H1 (cell line): ENCODE data around the gene FRZB. TPM values are rescaled to one million over a fixed set of nuclear protein-coding genes. Genes with fewer than 3 reads are reported as not detected.

Experiments used
- CTCF ChIA-PET: fragments of 300-600 bp; sonication (Branson Sonifier 250); formaldehyde crosslinking; loops from one replicate; lab custom pipeline; 2021; ENCODE audit not compliant: partially characterized antibody; lab: Charles Lee
- POLR2A ChIA-PET: fragments of 300-600 bp; sonication (Branson Sonifier 250); formaldehyde crosslinking; loops from one replicate; lab custom pipeline; 2021; ENCODE audit warnings: inconsistent platforms; ENCODE audit not compliant: partially characterized antibody; lab: Charles Lee
- DNase-seq, 2 experiments: peaks; one replicate each; pipeline versions ENCODE4 v3.0.0 to v3.0.0-alpha.2; 2010 to 2022; ENCODE audit warnings: low spot score in 2 of 2, low read depth in 1 of 2, mixed read lengths in 1 of 2
- FAIRE-seq: peaks from 2 replicates; lab custom pipeline; 2011; peaks lifted over from hg19 to GRCh38; lab: Jason Lieb, UNC
- H2AFZ ChIP-seq: 2 replicates; pipeline ENCODE4 v1.8.1; 2012; ENCODE audit warnings: low read length, inconsistent platforms
- H2AK5ac ChIP-seq: 2 replicates; pipeline ENCODE4 v1.6.1; 2013; ENCODE audit warnings: low read depth, low read length
- H2BK120ac ChIP-seq: replicated peaks from 2 replicates; pipeline ENCODE3; 2013; ENCODE audit warnings: low read depth, low read length, inconsistent platforms
- H2BK12ac ChIP-seq: 2 replicates; pipeline ENCODE4 v1.6.1; 2013; ENCODE audit warnings: low read depth, low read length
- H2BK15ac ChIP-seq: 2 replicates; pipeline ENCODE4 v1.6.1; 2013; ENCODE audit warnings: low read length
- H2BK20ac ChIP-seq: 2 replicates; pipeline ENCODE4 v1.6.1; 2013; ENCODE audit warnings: low read length
- H2BK5ac ChIP-seq: 2 replicates; pipeline ENCODE4 v1.6.1; 2013; ENCODE audit warnings: low read depth, low read length
- H3K14ac ChIP-seq: 2 replicates; pipeline ENCODE4 v1.6.1; 2013; ENCODE audit warnings: inconsistent platforms; ENCODE audit not compliant: insufficient read length
- H3K18ac ChIP-seq: 2 replicates; pipeline ENCODE4 v1.6.1; 2013; ENCODE audit warnings: low read length; ENCODE audit errors: extremely low read depth
- H3K23ac ChIP-seq: 2 replicates; pipeline ENCODE4 v1.6.1; 2013; ENCODE audit warnings: inconsistent platforms; ENCODE audit not compliant: insufficient read length
- H3K23me2 ChIP-seq: 2 replicates; pipeline ENCODE4 v1.6.1; 2013; ENCODE audit warnings: low read depth, low read length
- H3K27ac ChIP-seq: 2 replicates; pipeline ENCODE4 v1.6.1; 2011; ENCODE audit warnings: low read depth, low read length, inconsistent platforms
- H3K27me3 ChIP-seq, 4 experiments: replicated peaks in 1 of 4; 1 replicate in 1 of 4; 2 replicates in 3 of 4; pipeline versions ENCODE4 v1.6.1 to v1.8.1; 2011 to 2013; ENCODE audit warnings: low read length in 3 of 4, mild to moderate bottlenecking in 3 of 4, inconsistent platforms in 2 of 4, mixed read lengths in 2 of 4, moderate library complexity in 1 of 4; ENCODE audit not compliant: control insufficient read depth in 3 of 4, insufficient read depth in 3 of 4; ENCODE audit errors: extremely low read depth in 1 of 4
- H3K36me3 ChIP-seq, 4 experiments: 2 replicates each; pipeline versions ENCODE4 v1.6.1 to v1.8.1; 2011 to 2013; ENCODE audit warnings: mild to moderate bottlenecking in 4 of 4, low read length in 3 of 4, moderate library complexity in 2 of 4, control low read depth in 1 of 4, inconsistent platforms in 1 of 4; ENCODE audit not compliant: insufficient read depth in 4 of 4, control insufficient read depth in 2 of 4
- H3K4ac ChIP-seq: replicated peaks from 2 replicates; pipeline ENCODE3; 2013; ENCODE audit warnings: low read length, low read depth, mixed read lengths, inconsistent platforms; ENCODE audit not compliant: insufficient read length
- H3K4me1 ChIP-seq, 4 experiments: replicated peaks in 1 of 4; 1 replicate in 1 of 4; 2 replicates in 3 of 4; pipeline versions ENCODE4 v1.6.1 to v1.8.1; 2011 to 2013; ENCODE audit warnings: low read length in 3 of 4, inconsistent platforms in 2 of 4, mixed read lengths in 1 of 4; ENCODE audit not compliant: insufficient read depth in 4 of 4, control insufficient read depth in 3 of 4
- H3K4me2 ChIP-seq, 2 experiments: 2 replicates each; pipeline versions ENCODE4 v1.6.1 to v1.8.1; 2011 to 2013; ENCODE audit warnings: low read depth in 2 of 2, low read length in 2 of 2, control low read depth in 1 of 2, inconsistent platforms in 1 of 2, mild to moderate bottlenecking in 1 of 2; ENCODE audit not compliant: insufficient read depth in 1 of 2
- H3K4me3 ChIP-seq, 4 experiments: fragments of 200-600, 300-600 bp in 1 of 4; sonication (generic), shearing (Covaris generic), sonication (Bioruptor Twin) in 1 of 4; 2 replicates each; pipeline versions ENCODE4 v1.5.1 to v1.8.1; 2011 to 2016; ENCODE audit warnings: low read length in 4 of 4, low read depth in 3 of 4, control low read depth in 2 of 4, inconsistent platforms in 2 of 4, mild to moderate bottlenecking in 2 of 4, mixed read lengths in 1 of 4, moderate library complexity in 1 of 4; ENCODE audit not compliant: insufficient read depth in 2 of 4; ENCODE audit errors: extremely low read depth in 1 of 4
- H3K56ac ChIP-seq: replicated peaks from 2 replicates; pipeline ENCODE3; 2013; ENCODE audit warnings: low read depth, mild to moderate bottlenecking, mixed read lengths, low read length, inconsistent platforms; ENCODE audit not compliant: insufficient read length
- H3K79me1 ChIP-seq: 2 replicates; pipeline ENCODE4 v1.6.1; 2013; ENCODE audit warnings: low read depth, low read length, control low read depth
- H3K79me2 ChIP-seq, 2 experiments: 2 replicates each; pipeline versions ENCODE4 v1.6.1 to v1.8.1; 2012 to 2013; ENCODE audit warnings: low read length in 2 of 2, mild to moderate bottlenecking in 2 of 2, inconsistent platforms in 1 of 2; ENCODE audit not compliant: insufficient read depth in 2 of 2, control insufficient read depth in 1 of 2
- H3K9ac ChIP-seq, 4 experiments: replicated peaks in 1 of 4; 1 replicate in 1 of 4; 2 replicates in 3 of 4; pipeline versions ENCODE4 v1.6.1 to v1.8.1; 2011 to 2013; ENCODE audit warnings: low read depth in 3 of 4, low read length in 3 of 4, control low read depth in 2 of 4, mild to moderate bottlenecking in 2 of 4, moderate library complexity in 2 of 4, inconsistent platforms in 1 of 4; ENCODE audit errors: extremely low read depth in 1 of 4
- H3K9me3 ChIP-seq, 2 experiments: 2 replicates each; pipeline versions ENCODE4 v1.6.1 to v1.8.1; 2012 to 2013; ENCODE audit warnings: mild to moderate bottlenecking in 2 of 2, moderate library complexity in 2 of 2, control low read depth in 1 of 2, inconsistent platforms in 1 of 2, low read depth in 1 of 2, low read length in 1 of 2, mixed read lengths in 1 of 2; ENCODE audit not compliant: insufficient read depth in 2 of 2
- H4K20me1 ChIP-seq, 2 experiments: replicated peaks in 1 of 2; 2 replicates each; pipeline versions ENCODE3 to v1.8.1; 2011 to 2013; ENCODE audit warnings: inconsistent platforms in 2 of 2, low read length in 2 of 2, mild to moderate bottlenecking in 1 of 2; ENCODE audit not compliant: insufficient read depth in 2 of 2, control insufficient read depth in 1 of 2
- H4K5ac ChIP-seq: 2 replicates; pipeline ENCODE4 v1.6.1; 2013; ENCODE audit warnings: low read length, low read depth, mixed read lengths, inconsistent platforms; ENCODE audit not compliant: insufficient read length
- H4K8ac ChIP-seq: 2 replicates; pipeline ENCODE4 v1.8.0; 2013; ENCODE audit warnings: mild to moderate bottlenecking, moderate library complexity, low read length, inconsistent platforms; ENCODE audit not compliant: insufficient read depth; ENCODE audit errors: extremely low read depth
- H4K91ac ChIP-seq: replicated peaks from 2 replicates; pipeline ENCODE3; 2013; ENCODE audit warnings: low read length, mixed read lengths, inconsistent platforms; ENCODE audit not compliant: insufficient read length
- CTCF ChIP-seq, 3 experiments: IDR thresholded peaks; 1 replicate in 2 of 3; 2 replicates in 1 of 3; pipeline versions ENCODE4 v1.5.1 to v1.6.1; 2011; ENCODE audit warnings: low read length in 3 of 3, mild to moderate bottlenecking in 3 of 3, inconsistent platforms in 2 of 3, low read depth in 1 of 3, moderate library complexity in 1 of 3; ENCODE audit not compliant: insufficient read depth in 1 of 3; ENCODE audit errors: control extremely low read depth in 1 of 3
- TAF7 ChIP-seq: optimal IDR thresholded peaks from 2 replicates; pipeline ENCODE3; 2011; ENCODE audit warnings: low read depth, mild to moderate bottlenecking, inconsistent platforms, low read length, moderate library complexity, borderline replicate concordance
- TBP ChIP-seq: IDR thresholded peaks from 2 replicates; pipeline ENCODE4 v1.6.1; 2011; ENCODE audit warnings: low read depth, low read length, improper control_type of control experiment
- USF2 ChIP-seq: IDR thresholded peaks from 2 replicates; pipeline ENCODE4 v1.6.1; 2011; ENCODE audit warnings: low read length, improper control_type of control experiment
- WGBS, 2 experiments: shearing (Covaris generic) in 1 of 2; methylation state at CpG; one replicate each; pipeline versions ENCODE4 v1.1.6 to v1.1.7; 2013 to 2015; ENCODE audit warnings: low lambda C conversion rate in 2 of 2, mixed read lengths in 2 of 2, inconsistent platforms in 1 of 2, low coverage in 1 of 2, missing lambda C conversion rate in 1 of 2; ENCODE audit not compliant: insufficient replicate concordance in 2 of 2, insufficient coverage in 1 of 2, insufficient read length in 1 of 2; ENCODE audit errors: extremely low coverage in 1 of 2, missing lambda C conversion rate in 1 of 2; 5-methylcytosine and 5-hydroxymethylcytosine counted together
- polyA plus RNA-seq, 7 experiments: library from polyadenylated mRNA; depleted of rRNA in 3 of 7; stranded (reverse) in 5 of 7; unstranded in 2 of 7; fragments of >200 nt in 5 of 7; fragments of 200-250 nt in 2 of 7; gene quantifications; 1 replicate in 5 of 7; 2 replicates in 1 of 7; 4 replicates in 1 of 7; pipeline versions ENCODE4 v1.2.1 to v1.2.3, GENCODE V29; 2011 to 2013; ENCODE audit warnings: missing spikeins in 2 of 7, mixed read lengths in 2 of 7
- total RNA-seq: library from RNA; stranded (reverse); fragmentation: NEBNext Ultra II Directional; extraction: Animal tissue kit (Norgen Biotek cat#: 25700); gene quantifications from 2 replicates; pipeline ENCODE4 v1.2.1, GENCODE V29; 2021

The FRZB gene
- total and polyA plus RNA-seq, 2 of the 8 experiments (the other 6 are each of a cell fraction or from before 2014, with no cell fraction given), result 4.4 to 4.6 TPM

- peaks cover 0 to 32% (median 4%) of the 10 kb centered on the region in 4 experiments; a peak in 4 of 7 replicates for H3K4me1 ChIP-seq
- no peak for FAIRE-seq
- no peaks in the 10 kb centered on the region for H3K79me2 ChIP-seq
- H2AK5ac ChIP-seq, result no peak overlapping the region
- CTCF ChIA-PET, result interaction anchor here (0.6 to 1.6 kb wide), 2 partner anchors 49 to 644 kb away, joined by 3 read pairs; no protein-coding TSS in a partner anchor
- H3K4me2 ChIP-seq, result no peak overlapping the region
- no peak overlapping the region for H3K9ac ChIP-seq
- TF ChIP-seq TAF7, result no peak
- TF ChIP-seq CTCF (IDR thresholded peaks at IDR 0.05; ENCODE audit: control extremely low read depth in 1 of 3, insufficient read depth in 1 of 3, low read depth in 1 of 3, low read length in 3 of 3), result no peak
- no peak for TF ChIP-seq TBP
- TF ChIP-seq USF2, result no peak
- TF ChIP-seq, all 59 proteins: peak for 0
- Histone ChIP-seq H3K27ac (no peak overlapping the region), H3K23me2 (no peaks in the 10 kb centered on the region), H3K36me3 (no peaks in the 10 kb centered on the region), H4K20me1 (no peaks in the 10 kb centered on the region), H3K14ac (no peak overlapping the region), H2BK5ac (no peak overlapping the region), H2BK12ac (no peak overlapping the region), H2BK20ac (no peak overlapping the region), H3K9me3 (no peaks in the 10 kb centered on the region), H3K56ac (no peak overlapping the region), H3K79me1 (no peaks in the 10 kb centered on the region), H3K23ac (no peak overlapping the region), H4K8ac (no peak overlapping the region), H3K4me3 (no peak overlapping the region), H3K27me3 (no peaks in the 10 kb centered on the region), H3K4ac (no peak overlapping the region), H2BK15ac (no peak overlapping the region), H3K18ac (no peak overlapping the region), H2BK120ac (no peak overlapping the region), H4K5ac (no peak overlapping the region), H2AFZ (no peak overlapping the region), H4K91ac (no peak overlapping the region)
- WGBS, 2 experiments, result 93% methylated on average over 2 of the region's 2 CpGs; no CpG with 5 or more reads in 1 of the 2 experiments
- POLR2A ChIA-PET, result no interaction called here
- no peak for DNase-seq
These were observed 45.3 kb downstream of the FRZB start for GRCh38 chr2:182821182-182821581.
